GM18508 (cell line): Measurements from ENCODE around the gene RAB19.
A peak's percentile ranks its signal among the peaks of the same experiment; 100 is the strongest.

ENCODE experiments used
- ATAC-seq: cut with Tn5 transposase; IDR thresholded peaks from one replicate; pipeline ENCODE4 v1.9.1; 2021; ENCODE audit warnings: moderate number of reproducible peaks; ENCODE audit not compliant: insufficient read depth, unreplicated experiment

Gene RAB19, protein sequence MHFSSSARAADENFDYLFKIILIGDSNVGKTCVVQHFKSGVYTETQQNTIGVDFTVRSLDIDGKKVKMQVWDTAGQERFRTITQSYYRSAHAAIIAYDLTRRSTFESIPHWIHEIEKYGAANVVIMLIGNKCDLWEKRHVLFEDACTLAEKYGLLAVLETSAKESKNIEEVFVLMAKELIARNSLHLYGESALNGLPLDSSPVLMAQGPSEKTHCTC

DNA sequence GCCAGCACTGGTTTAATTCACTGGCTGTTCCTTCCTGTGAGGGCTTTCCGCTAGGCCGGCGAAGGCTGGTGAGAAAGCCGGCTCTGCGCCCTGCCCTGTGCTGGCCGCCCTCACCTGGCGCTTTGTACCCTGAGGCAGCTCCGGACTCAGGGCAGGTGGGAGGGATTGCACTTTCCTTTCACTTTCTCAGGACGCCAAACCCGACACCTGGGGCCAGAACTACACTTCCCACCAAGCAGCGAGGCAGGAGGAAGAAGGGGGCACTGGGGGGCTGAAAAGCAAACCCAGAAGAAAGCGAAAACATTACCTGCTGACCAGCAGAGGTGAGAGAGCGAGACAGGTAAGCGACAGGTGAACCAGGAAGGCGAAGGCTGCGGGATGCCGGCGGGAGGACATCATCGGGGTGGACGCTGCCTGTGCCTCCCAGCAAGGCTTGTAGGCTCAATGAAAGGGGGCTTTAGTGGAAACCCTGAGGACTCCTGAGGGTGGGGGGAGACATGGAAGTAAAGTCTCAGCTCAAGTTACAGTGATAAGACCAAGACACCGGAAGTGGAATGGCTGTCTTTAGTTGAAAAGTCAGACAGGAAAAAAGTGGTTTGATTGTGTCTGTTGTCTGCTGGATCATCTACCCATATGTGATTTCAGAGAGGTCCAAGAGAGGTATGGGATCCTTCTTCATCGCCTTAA, at the start of gene RAB19:
Gene RAB19 (plus strand): TSS at position 181 of the 687 bp plus-strand sequence. CDS start 3,589 bp downstream, outside the sequence.
- no peak for ATAC-seq

DNA sequence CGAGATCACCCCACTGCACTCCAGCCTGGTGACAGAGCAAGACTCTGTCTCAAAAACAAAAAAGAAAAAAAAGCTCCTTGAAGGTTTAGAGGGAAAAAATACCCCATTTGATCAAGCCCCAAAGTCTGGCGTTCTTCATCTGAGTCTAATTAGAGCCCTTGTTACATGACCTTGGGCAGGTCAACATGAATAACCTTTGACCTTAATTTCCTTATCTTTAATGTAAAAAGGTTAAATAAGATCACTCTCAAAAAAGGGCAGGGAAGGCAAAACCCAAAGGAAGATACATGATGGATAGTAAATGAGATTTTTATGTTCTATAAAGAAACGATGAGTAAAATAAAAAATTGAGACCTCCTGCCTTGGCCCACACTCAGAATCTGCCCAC, 45.8 kb upstream of the RAB19 start:
- no peak for ATAC-seq

DNA sequence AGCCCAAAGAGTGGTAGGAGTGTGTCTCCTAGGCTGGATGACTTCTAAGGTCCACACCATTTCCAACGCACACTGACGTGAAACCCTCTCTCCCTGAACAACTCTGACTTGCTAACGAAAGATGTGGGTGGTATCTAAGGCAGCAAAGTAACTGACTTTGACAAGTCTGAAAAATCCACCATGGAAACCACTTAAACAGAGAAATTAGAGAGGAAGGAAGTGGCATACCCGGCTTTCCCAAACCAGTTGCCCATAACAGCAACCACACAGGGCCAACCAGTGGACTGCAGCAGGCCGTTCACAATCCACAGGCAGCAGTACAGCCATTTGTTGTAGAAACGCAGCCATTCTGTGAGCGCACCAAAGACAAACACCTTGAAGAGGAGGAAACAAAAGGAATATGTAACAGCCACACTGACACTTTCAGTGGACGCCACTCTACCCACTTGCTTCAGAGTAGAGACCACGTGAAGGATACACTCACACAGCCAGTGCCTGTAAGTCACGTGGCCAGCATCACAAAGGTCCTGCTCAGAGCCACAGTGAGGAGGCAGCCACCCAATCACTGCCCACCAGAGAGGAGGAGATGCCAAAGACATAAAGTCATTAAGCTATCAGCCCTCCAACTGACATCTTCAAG, 45.3 kb upstream of the RAB19 start:
- ATAC-seq = no peak

DNA sequence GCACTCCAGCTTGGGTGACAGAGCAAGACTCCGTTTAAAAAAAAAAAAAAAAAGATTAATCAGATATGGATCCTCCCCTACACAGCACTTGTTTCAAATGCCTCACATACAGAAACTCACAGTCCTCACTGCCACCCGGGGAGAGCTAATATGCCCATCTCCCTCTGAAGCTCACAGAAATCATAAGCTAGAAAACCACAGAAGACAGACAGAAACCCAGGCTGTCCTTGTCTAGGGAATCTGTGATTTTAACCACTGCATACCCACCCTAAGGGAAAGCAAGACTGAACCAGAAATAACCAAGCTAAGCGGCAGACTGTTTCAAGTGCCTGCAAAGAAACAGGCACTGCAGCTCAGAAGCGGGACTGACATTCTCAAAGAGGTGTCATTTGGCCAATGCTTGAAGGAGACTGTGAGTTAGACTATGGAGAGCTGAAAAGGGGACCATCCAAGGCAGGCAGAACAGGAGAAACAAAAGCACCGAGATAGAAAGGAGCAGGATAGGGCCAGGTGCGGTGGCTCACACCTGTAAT, 43.1 kb upstream of the RAB19 start:
- no peak for ATAC-seq

DNA sequence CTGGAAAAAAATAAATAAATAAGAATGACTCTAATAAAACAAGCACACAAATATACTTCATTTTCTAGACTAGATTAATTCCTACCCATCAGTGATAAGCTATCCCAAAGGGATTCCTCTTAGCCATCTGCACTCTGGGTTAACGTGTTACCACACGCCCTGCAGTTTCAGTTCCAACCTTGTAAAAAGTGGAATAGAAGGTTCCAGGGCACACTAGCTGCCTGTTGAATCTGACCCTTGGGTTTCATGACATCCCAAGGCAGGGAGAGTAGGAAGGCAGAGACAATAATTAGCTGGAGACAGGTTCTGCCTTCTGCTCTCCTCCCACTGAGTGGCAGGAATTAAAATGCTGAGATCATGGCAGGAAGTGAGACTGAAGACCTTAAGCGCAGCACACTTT, 39.0 kb upstream of the RAB19 start:
- ATAC-seq = no peak

DNA sequence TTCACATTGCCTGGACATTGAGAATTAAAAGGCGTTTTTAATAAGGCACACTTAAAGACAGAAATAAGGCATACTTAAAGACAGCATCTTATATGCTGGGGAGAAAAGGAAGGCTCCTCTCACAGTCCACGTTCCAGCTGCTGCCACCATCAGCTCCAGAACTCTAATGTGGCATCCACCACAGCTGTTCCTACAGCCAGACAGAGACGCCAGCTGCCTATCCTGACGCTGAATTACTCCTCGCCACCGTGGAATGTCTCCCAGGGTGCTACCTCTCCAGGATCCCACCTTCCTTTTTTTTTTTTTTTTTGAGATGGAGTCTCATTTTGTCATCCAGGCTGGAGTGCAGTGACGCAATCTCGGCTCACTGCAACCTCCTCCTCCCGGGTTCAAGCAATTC, 36.3 kb upstream of the RAB19 start:
- ATAC-seq = no peak

DNA sequence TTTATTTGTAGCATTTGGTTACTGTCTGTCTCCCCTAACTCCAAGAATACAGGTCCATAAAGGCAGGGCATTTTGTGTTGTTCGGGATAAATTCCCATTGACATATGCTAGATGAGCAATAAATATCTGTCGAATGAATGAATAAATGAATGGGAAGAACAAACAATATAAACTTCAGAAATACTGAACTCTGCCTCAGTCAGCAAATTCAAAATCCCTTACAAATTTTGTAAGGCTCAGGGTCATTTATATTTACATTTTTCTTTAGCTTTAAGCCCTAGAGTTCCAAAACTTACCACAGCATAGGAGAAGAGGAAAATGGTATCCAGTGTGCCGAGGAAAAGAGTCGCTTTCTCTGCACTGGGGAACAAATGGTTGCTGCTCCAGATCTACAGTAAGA, 34.6 kb upstream of the RAB19 start:
- ATAC-seq = no peak

DNA sequence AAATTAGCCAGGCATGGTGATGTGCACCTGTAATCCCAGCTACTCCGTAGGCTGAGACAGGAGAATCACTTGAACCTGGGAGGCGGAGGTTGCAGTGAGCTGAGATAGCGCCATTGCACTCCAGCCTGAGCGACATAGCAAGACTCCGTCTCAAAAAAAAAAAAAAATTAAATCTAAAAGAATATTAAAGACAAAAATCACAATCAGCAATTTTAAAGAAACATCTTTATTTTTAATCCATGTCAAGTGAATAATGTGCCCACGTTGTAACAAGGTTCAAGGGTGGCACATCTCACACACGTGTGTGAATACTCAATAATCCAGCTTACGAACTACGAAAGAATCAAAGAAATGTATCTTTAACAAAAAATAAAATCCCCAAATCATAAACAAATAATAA, 28.5 kb upstream of the RAB19 start:
- no peak for ATAC-seq

DNA sequence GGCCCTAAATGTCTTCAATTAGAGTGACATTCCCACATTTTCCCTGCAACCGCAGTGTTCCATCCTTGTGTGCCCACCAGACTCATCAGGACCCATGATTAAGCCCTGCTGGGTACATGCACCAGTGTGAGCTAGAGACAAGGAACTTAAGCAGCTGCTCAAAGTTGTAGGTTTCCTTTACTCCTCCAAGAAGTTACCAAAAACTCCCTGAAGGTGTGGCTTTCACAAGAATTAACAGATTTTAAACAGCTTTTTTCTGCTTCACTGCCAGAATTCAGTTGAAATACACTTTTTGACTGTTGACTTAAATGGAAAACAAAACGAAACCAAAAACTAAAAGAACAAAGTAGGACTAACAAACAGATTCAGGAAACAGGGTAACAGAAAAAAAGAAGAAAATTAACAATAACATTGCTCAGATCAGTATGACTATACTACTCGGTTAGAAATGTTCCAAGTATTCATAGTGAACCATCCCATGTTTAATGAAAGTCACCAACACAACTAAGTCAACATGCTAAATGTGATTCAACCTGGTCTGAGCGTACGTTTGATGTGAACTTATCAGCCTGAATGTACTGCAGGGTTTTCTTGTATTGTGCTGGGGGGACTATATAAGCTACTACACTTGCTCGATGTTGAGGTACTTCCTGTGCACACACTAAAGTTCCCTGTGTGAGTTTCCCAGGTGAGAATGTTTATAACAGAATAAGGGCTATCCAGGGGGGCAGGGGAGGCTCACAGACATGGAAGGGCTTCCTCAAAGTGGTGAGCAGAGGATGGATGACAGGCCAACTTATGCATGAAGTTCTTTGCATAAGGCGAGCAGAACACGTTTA, 27.7 kb upstream of the RAB19 start:
- ATAC-seq = no peak

DNA sequence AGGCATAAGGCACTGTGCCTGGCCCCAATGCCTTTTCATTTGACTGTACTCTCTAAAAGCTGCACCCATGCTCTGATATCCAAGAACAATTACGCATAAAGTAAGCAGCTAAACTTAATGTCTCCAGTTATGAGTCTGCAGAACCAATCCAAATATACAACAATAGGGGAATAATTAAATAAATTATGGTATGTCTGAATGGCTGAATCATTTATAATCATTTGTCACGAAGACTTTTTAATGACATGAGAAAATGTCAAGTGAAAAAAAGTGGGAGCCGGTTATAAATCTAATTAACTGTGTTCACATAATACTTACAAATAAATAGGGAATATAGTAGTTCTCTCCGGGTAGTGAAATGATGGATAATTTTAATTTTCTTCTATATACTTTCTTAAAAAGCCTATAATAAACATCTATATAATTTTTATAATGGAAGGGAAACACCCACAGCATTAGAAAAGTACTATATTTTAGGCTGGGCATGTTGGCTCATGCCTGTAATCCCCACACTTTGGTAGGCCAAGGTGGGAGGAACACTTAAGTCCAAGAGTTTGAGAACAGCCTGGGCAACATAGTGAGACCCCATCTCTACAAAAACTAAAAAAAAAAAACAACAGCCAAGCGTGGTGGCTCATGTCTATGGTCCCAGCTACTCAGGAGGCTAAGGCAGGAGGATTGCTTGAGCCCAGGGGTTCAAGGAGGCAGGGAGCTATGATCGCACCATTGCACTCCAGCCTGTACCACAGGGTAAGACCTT, 19.7 kb upstream of the RAB19 start:
- ATAC-seq = no peak

DNA sequence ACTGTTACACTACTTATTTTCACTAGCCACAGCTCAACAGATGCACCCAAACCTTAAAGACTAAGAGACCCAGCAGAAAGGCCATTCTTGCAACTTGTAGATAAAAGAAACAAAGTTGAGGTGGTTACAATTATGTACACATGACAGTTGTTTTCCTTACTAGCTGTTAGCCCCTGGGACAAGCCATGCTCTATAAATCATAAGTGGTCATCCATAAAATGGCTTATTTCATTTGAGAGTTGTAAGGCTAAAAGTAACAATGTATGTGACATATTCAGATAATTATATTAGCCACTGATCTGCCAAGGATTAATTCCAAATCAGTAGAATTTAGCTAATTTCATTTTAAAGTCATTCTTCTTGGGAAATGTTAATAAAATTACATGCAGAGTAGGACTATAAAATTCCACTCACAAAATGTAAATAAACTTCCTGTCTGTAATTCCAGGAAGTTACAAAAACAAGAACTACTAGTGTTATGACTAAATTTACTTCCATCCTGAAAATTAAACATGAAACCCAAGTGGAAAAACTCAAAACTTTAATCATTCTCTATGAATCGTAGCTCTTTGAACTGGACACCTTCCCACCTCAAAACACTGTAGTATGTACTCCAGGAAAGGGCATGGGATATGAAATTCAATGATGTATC, 18.8 kb upstream of the RAB19 start:
- ATAC-seq = no peak

DNA sequence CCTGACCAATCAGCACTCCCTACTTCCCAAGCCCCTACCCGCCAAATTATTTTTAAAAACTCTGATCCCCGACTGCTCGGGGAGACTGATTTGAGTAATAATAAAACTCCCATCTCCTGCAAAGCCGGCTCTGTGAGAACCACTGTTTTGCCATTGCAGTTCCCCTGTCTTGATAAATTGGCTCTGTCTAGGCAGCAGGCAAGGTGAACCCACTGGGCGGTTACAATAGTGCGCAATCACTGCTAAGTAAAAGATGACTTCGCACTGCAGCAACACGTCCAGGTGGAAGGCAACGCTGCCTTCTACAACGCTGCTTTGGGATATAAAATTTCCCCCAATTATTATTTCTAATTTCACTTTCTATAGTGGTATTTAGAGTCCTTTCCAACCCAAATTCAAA, 14.4 kb upstream of the RAB19 start:
- no peak for ATAC-seq

DNA sequence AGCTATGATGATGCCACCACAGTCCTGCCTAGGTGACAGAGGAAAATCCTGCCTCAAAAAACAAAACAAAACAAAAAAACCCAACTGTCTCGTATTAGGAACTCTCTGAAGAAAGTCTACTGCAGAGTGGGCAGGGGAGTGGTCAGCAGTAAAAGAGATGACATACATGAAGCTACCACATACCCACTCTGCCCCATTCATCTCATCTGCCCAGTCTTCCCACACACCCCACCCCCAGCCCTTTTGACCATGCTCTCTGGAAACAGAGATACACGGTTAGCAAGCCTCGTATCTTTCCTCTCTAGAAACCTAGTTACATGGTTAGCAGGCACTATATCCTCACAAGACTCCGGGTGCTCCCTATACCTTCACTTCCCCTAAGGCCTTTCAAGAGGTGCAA, 13.8 kb upstream of the RAB19 start:
- ATAC-seq = peak; percentile 9

DNA sequence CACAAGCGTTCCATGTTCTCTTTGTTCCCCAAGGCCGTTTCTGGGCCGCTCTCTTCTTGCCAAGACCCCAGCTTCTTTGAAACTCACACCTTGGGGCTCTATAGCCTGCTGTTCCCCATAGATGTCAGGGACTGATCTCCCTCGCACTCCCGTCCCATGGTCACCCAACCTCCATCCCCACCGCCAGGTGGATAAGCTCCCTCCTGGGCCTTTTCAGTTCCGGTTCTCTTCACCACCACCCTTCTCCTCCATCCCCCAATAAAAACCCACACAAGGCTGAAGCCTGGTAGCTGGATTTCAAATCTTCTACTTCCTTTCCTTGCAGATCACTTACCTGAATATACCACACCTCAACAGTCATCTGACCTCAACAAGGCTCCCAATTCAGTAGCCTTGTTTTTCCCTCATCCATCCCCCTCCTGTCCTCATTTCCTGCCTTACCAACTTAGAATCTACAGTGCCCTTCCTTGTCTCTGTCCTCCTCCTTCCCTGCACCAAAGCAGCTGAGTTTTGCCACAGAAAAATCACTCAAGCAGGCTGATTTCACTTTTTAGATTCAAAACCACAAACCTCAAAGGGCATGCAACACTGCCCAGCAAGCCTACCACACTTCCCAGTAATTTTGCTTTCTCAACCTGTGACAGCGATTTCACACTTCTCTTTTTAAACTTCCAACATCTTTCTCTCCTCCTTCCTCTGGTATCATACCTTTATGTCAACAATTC, 13.2 kb upstream of the RAB19 start:
- peak; percentile 65 for ATAC-seq

DNA sequence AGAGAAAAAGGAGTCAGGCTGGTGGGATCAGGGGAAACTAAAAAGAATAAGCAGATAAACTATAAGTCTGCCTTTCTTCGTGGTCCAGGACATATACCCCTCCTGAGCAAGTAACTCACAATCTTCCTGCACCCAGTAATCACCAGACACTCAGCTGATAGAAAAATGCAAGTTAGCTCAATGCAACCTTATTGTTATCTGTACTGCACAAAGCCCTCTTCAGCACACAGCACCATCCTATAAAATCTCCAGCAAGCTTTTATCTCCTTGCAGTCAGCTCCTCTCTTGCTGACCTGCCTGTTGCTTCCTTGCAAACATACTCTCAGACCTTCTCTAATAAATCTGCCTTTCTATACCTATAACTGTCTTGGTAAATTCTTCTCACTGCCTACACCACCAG, 12.2 kb upstream of the RAB19 start:
- no peak for ATAC-seq

DNA sequence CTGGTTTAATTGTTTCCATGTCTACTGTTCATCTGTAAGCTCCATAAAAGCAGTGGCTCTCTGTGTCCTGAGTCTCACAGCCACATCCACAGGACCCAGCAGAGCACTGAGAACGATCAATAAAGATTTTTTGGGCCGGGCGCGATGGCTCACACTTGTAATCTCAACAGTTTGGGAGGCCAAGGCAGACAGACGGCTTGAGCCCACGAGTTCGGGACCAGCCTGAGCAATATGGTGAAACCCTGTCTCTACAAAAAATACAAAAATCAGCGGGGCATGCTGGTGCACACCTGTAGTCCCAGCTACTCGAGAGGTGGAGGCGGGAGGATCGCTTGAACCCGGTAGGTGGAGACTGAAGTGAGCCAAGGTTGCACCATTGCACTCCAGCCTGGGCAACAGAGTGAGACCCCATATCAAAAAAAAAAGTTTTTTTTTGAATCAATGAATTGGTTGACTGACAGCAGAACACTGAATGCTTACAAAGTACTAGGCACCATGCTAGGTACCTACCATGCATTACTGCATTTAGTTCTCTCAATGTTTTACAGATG, 10.0 kb upstream of the RAB19 start:
- no peak for ATAC-seq

DNA sequence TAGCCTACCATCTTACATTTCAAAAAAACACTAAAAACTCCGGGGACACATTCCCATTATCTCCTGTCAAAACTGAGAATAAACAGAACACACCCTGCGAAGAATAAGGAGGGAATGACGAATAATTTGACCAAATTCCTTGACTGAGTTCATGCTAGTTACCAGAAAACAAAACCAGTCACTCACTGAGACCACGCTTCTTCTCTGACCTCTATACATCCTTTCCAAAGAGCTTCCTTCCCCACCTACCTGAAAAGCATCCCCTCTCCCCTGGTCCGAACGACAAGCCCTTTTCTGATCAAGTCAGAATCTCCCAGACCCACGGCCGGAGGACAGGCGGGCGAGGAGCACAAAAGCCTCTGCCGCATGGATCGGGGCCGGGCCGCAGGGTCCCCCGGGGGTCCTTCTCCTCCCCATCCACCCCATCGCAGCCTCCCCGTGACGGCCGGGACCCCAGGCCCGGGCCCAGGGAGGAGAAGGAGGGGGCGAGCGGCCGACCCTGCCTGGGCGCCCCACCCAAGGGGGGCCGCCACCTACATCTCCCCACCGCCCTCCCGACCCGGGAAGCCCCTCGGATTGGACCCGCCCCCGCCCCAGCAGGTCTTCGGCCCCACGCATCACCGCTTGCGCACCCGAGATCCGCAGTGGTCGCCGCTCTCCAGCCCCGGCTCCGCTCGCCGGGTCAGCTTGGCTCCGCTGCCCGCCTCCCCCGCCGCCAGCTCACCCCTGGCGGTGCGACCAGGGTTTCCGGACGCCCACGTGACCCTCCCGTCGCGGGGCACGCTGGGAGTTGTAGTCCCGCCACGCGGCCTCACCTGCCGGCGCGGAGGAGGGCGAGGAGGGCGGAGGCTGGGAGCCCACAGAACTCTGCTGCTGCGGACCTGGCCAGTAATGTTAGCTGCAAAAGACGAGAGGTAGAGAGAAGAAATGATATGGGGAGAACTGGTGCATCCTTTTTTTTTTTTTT, 5.8 kb upstream of the RAB19 start, which contains the start of gene SLC37A3:
Gene SLC37A3 (minus strand): TSS at position 747 of the 967 bp plus-strand sequence. CDS start 16,004 bp downstream, outside the sequence.
- ATAC-seq = no peak
